Thyroid gland (tissue), 4 donors: ENCODE results near the gene SMARCC1. TPM values are rescaled to one million over a fixed set of nuclear protein-coding genes. Genes with fewer than 3 reads are reported as not detected.
A peak's percentile ranks its signal among the peaks of the same experiment; 100 is the strongest.

ENCODE experiments used
- DNase-seq, 2 donors: peaks; one replicate each; pipeline ENCODE4 v3.0.0-alpha.2; 2019
- H3K27ac ChIP-seq, 3 donors: fragments of 200-600 bp; sonication (generic); 1 replicate in 2 of 3; 2 replicates in 1 of 3; pipeline ENCODE4 v1.5.1; 2016 to 2019; ENCODE audit warnings: mild to moderate bottlenecking in 1 of 3, moderate library complexity in 1 of 3
- H3K27me3 ChIP-seq: fragments of 200-600 bp; sonication (generic); one replicate; pipeline ENCODE4 v1.5.1; 2019
- H3K36me3 ChIP-seq, 2 donors: fragments of 200-600 bp; sonication (generic); one replicate each; pipeline ENCODE4 v1.5.1; 2016 to 2019
- H3K4me1 ChIP-seq, 2 donors: fragments of 200-600 bp; sonication (generic); one replicate each; pipeline ENCODE4 v1.5.1; 2017 to 2019
- H3K4me3 ChIP-seq, 3 donors: fragments of 200-600 bp; sonication (generic); replicated peaks in 1 of 3; 1 replicate in 2 of 3; 2 replicates in 1 of 3; pipeline ENCODE4 v1.5.1; 2016; ENCODE audit warnings: mild to moderate bottlenecking in 1 of 3
- H3K9me3 ChIP-seq: fragments of 200-600 bp; sonication (generic); one replicate; pipeline ENCODE4 v1.5.1; 2017
- POLR2A ChIP-seq, 2 donors: fragments of 450-650 bp; IDR thresholded peaks; one replicate each; pipeline ENCODE4 v1.6.1; 2017; ENCODE audit warnings: antibody characterized with exemption in 2 of 2, mild to moderate bottlenecking in 2 of 2, moderate library complexity in 1 of 2
- WGBS, 2 donors: methylation state at CpG; one replicate each; pipeline ENCODE4 v1.1.5; 2017; 5-methylcytosine and 5-hydroxymethylcytosine counted together
- intact Hi-C: fragments of 100-400 bp; cut with DNase I; formaldehyde crosslinking; loops from one replicate; pipeline ENCODE4 v1.15.1; 2023
- total RNA-seq, 4 donors: library from RNA; depleted of rRNA; stranded (reverse); fragments of >200 nt; gene quantifications; one replicate each; pipeline ENCODE4 v1.2.3, GENCODE V29; 2016
- TF ChIP-seq, protein P1 (sequence below), 6 experiments: fragments of 200-600 bp in 3 of 6; fragments of 450-650 bp in 3 of 6; sonication (generic) in 3 of 6; IDR thresholded peaks; one replicate each; pipeline ENCODE4 v1.5.1; 2016 to 2019; ENCODE audit warnings: antibody characterized with exemption in 6 of 6, mild to moderate bottlenecking in 2 of 6, inconsistent platforms in 1 of 6, moderate library complexity in 1 of 6

Gene SMARCC1
- total RNA-seq, 4 donors from 2014 or later, result 38.0 to 49.2 (median 45.4) TPM

DNA sequence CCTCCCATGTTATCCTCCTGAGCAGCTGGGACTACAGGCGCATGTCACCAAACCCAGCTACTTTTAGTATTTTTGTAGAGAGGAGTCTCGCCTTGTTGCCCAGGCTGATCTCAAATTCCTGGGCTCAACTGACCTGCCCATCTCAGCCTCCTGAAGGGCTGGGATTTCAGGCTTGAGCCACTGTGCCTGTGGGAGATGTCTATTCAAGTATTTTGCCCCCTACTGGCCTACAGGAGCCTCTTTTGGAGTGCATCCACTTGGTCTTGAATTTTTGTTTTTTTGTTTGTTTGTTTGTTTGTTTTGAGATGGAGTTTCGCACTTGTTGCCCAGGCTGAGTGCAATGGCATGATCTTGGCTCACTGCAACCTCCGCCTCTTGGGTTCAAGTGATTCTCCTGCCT is 18.0 kb upstream of the SMARCC1 start:
- Histone ChIP-seq H3K36me3 (no peaks in the 10 kb centered on the region), H3K27ac (no peak overlapping the region), H3K27me3 (no peaks in the 10 kb centered on the region), H3K9me3 (no peaks in the 10 kb centered on the region), H3K4me3 (no peak overlapping the region), H3K4me1 (peaks cover 0 to 11% of the 10 kb centered on the region in 2 donors)
- 85 to 89% methylated on average over 4 of the region's 4 CpGs for WGBS, 2 donors
- intact Hi-C loops, result no loop called here
- no peak for DNase-seq
- TF ChIP-seq POLR2A (IDR thresholded peaks at IDR 0.05), result no peak
- TF ChIP-seq, protein P1, sequence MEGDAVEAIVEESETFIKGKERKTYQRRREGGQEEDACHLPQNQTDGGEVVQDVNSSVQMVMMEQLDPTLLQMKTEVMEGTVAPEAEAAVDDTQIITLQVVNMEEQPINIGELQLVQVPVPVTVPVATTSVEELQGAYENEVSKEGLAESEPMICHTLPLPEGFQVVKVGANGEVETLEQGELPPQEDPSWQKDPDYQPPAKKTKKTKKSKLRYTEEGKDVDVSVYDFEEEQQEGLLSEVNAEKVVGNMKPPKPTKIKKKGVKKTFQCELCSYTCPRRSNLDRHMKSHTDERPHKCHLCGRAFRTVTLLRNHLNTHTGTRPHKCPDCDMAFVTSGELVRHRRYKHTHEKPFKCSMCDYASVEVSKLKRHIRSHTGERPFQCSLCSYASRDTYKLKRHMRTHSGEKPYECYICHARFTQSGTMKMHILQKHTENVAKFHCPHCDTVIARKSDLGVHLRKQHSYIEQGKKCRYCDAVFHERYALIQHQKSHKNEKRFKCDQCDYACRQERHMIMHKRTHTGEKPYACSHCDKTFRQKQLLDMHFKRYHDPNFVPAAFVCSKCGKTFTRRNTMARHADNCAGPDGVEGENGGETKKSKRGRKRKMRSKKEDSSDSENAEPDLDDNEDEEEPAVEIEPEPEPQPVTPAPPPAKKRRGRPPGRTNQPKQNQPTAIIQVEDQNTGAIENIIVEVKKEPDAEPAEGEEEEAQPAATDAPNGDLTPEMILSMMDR (IDR thresholded peaks at IDR 0.05), result peak in 2 of 6 experiments; percentile 15 to 20

DNA sequence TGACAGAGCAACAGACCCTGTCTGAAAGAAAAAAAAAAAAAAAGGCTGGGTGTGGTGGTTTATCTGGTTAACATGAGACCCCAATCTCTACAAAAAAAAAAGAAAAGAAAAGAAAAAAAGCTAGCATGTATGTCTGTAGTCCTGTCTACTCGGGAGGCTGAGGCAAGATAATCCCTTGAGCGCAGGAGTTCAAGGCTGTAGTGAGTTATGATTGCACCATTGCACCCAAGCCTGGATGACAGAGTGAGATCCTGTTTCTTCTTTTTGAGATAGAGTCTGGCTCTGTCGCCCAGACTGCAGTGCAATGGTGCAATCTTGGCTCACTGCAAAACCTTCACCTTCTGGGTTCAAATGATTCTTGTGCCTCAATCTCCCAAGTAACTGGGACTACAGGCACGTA is 12.9 kb upstream of the SMARCC1 start:
- Histone ChIP-seq H3K27ac (no peak overlapping the region), H3K4me3 (no peak overlapping the region), H3K9me3 (no peaks in the 10 kb centered on the region), H3K36me3 (no peaks in the 10 kb centered on the region), H3K4me1 (no peaks in the 10 kb centered on the region), H3K27me3 (no peaks in the 10 kb centered on the region)
- TF ChIP-seq, protein P1 (IDR thresholded peaks at IDR 0.05), result no peak
- no peak for TF ChIP-seq POLR2A (IDR thresholded peaks at IDR 0.05)
- intact Hi-C loops, result no loop called here
- WGBS, 2 donors, result 86 to 89% methylated on average over 4 of the region's 4 CpGs
- no peak for DNase-seq

DNA sequence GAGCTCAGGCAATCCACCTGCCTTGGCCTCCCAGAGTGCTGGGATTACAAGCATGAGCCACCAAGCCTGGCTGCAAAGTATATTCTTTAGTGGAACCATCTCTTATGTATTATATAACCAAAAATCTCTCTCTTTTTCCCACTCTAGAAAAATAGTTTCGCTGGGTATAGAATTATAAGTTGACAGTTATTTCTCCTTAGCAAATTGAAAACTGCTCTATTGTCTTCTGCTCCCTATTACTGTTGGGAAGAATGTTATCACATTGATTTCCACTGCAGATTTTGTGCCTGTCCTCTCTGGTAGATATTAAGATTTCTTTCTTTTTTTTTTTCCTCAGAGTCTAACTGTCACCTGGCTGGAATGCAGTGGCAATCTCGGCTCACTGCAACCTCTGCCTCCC is 11.0 kb upstream of the SMARCC1 start:
- intact Hi-C loops, result no loop called here
- Histone ChIP-seq H3K4me1 (peaks cover 0 to 3% of the 10 kb centered on the region in 2 donors), H3K27ac (no peak overlapping the region), H3K9me3 (no peaks in the 10 kb centered on the region), H3K4me3 (no peak overlapping the region), H3K27me3 (no peaks in the 10 kb centered on the region), H3K36me3 (no peaks in the 10 kb centered on the region)
- 97 to 100% methylated on average over 2 of the region's 2 CpGs for WGBS, 2 donors
- no peak for DNase-seq
- no peak for TF ChIP-seq POLR2A (IDR thresholded peaks at IDR 0.05)
- TF ChIP-seq, protein P1 (IDR thresholded peaks at IDR 0.05), result no peak

DNA sequence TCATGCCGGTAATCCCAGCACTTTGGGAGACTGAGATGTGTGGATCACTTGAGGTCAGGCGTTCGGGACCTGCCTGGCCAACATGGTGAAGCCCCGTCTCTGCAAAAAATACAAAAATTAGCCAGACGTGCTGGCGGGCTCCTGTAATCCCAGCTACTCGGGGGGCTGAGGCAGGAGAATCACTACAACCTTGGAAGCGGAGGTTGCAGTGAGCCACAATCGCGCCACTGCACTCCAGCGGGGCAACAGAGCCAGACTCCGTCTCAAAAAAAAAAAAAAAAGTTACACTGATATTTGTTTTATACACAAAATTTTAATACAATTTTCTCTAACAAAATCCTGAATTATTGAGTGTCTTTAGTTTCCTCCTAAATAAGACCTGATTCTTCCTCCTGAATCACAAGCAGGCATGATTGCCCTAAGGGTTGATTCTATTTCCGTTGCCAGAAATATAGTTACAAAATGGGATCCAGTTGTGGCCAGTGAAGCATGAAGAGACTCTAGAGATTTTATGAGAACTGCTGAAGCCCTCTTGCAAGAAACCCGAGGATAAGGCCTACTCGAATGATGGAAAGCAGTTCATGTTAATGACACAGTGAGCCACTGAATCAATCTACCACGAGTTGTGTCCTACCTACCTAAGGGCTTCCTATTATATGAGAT is 9.6 kb upstream of the SMARCC1 start:
- intact Hi-C loops, result loop anchor here (2.0 kb wide), 1 partner anchor 271 kb away; no protein-coding TSS in a partner anchor
- Histone ChIP-seq H3K4me1 (peaks cover 0 to 3% of the 10 kb centered on the region in 2 donors), H3K27me3 (no peaks in the 10 kb centered on the region), H3K36me3 (no peaks in the 10 kb centered on the region), H3K9me3 (no peaks in the 10 kb centered on the region), H3K27ac (no peak overlapping the region), H3K4me3 (no peak overlapping the region)
- TF ChIP-seq, protein P1 (IDR thresholded peaks at IDR 0.05), result no peak
- no peak for TF ChIP-seq POLR2A (IDR thresholded peaks at IDR 0.05)
- no peak for DNase-seq
- 81 to 82% methylated on average over 16 of the region's 16 CpGs for WGBS, 2 donors

DNA sequence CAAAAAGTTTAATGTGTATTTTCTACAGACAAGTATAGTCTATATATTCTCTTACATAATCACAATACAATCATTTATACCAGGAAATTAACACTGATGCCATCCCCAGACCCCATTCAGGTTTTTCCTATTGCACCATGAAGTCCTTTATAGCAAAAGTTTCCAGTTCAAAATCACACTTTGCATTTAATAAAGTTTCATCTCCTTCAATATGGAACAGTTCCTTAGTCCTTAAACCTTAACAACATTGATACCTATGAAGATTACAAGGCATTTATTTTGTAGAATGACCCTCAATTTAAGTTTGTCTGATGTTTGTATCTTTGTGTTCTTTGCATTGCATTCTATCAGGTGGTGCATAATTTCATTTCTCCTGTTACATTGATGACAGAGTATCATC is 2.0 kb upstream of the SMARCC1 start:
- Histone ChIP-seq H3K4me3 (no peak overlapping the region), H3K9me3 (no peaks in the 10 kb centered on the region), H3K36me3 (no peaks in the 10 kb centered on the region), H3K27me3 (no peaks in the 10 kb centered on the region), H3K27ac (no peak overlapping the region), H3K4me1 (peaks cover 13 to 27% of the 10 kb centered on the region in 2 donors)
- intact Hi-C loops, result no loop called here
- TF ChIP-seq, protein P1 (IDR thresholded peaks at IDR 0.05), result no peak
- no peak for TF ChIP-seq POLR2A (IDR thresholded peaks at IDR 0.05)
- DNase-seq, result no peak
